RWPE1 (cell line): ENCODE data around the gene RAMACL.

Experiments
- CTCF ChIA-PET: fragments of 350-600 bp; sonication (Branson Sonifier 250); formaldehyde crosslinking; extraction: SDS; loops from one replicate; lab custom pipeline; 2021; lab: Yijun Ruan, JAX
- POLR2A ChIA-PET: fragments of 400-600 bp; formaldehyde crosslinking; extraction: SDS; loops from one replicate; lab custom pipeline; 2020; ENCODE audit warnings: antibody characterized with exemption; ENCODE audit not compliant: low non-redundant PET; lab: Yijun Ruan, JAX
- DNase-seq: peaks from one replicate; pipeline ENCODE4 v3.0.0; 2012; ENCODE audit warnings: low spot score
- H3K27ac ChIP-seq: fragments of 450-650 bp; 2 replicates; pipeline ENCODE4 v1.5.1; 2017
- TF ChIP-seq, protein P1 (sequence below): fragments of 450-650 bp; conservative IDR thresholded peaks from 2 replicates; pipeline ENCODE4 v1.5.1; 2017; ENCODE audit warnings: low read depth, mild to moderate bottlenecking

Gene RAMACL

DNA sequence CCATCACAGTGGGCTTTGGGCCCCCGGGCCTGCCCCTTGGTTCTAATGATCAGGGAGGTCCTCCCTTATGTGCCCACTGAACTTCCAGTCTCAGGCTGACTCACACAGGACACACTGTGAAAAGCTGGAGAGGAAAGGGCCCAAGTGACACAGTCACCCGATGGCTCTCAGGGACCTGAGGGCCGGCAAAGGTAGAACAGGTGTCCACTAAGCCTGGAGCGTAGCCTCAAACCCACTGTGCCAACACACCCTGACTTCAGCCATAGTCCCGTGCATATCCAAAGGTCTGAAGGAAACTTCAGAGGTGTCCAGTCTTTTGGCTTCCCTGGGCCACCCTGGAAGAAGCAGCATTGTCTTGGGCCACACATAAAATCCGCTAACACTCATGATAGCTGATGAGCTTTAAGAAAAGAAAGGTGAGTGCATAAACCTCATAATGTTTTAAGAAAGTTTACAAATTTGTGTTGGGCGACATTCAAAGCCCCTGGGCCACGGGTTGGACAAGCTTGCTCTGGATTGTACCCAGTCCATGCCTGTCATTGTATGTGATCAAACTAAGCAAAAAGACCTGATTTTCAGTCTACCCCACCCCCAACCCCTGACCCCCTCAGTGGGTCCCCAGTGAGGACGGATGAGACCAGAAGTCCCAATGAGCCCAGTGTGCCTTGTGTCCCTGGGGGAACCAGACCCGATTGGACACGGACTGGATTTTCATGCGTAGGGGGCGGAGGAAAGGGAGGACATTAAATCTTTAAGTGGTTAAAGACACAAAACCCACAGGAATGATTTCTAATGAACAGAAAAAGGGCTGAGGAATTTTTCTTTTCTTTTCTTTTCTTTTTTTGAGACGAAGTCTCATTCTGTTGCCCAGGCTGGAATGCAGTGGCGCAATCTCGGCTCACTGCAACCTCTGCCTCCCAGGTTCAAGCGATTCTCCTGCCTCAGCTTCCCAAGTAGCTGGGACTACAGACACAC lies 6.1 kb downstream of the RAMACL start:
- peak overlapping the region; percentile 7 for H3K27ac ChIP-seq
- TF ChIP-seq, protein P1, sequence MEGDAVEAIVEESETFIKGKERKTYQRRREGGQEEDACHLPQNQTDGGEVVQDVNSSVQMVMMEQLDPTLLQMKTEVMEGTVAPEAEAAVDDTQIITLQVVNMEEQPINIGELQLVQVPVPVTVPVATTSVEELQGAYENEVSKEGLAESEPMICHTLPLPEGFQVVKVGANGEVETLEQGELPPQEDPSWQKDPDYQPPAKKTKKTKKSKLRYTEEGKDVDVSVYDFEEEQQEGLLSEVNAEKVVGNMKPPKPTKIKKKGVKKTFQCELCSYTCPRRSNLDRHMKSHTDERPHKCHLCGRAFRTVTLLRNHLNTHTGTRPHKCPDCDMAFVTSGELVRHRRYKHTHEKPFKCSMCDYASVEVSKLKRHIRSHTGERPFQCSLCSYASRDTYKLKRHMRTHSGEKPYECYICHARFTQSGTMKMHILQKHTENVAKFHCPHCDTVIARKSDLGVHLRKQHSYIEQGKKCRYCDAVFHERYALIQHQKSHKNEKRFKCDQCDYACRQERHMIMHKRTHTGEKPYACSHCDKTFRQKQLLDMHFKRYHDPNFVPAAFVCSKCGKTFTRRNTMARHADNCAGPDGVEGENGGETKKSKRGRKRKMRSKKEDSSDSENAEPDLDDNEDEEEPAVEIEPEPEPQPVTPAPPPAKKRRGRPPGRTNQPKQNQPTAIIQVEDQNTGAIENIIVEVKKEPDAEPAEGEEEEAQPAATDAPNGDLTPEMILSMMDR: no peak
- no peak for DNase-seq
- POLR2A ChIA-PET: no interaction called here
- CTCF ChIA-PET: no interaction called here

DNA sequence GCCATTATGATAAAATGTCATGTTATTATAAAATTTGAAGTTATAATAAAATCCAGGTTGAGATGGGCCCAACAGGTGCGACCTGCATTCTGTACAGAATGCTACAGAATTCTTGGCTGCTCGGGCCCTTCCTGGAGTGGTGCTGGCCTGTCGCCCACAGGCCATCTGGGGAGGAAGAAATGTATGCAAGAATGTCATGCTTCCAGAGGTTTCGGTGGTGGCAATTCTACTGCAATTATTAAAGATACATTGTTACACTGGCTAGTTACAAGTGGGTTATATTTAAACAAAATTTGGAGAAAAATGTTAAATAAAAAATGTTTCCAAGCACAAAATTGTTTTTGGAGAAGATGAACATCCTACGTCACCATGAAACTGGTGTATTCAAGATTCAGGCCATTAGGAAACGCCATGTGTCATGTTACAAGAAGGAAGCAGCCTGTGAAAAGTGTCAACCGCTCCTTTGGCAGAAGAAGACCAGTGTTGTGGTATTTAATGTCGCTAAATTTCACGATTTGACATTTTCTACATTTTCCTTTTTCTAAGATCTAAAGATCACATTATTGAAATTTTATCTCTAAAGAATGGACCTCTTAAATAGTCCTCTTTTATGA lies 7.1 kb downstream of the RAMACL start:
- CTCF ChIA-PET: no interaction called here
- no peak for DNase-seq
- POLR2A ChIA-PET: no interaction called here
- TF ChIP-seq, protein P1: no peak
- H3K27ac ChIP-seq: no peak overlapping the region

DNA sequence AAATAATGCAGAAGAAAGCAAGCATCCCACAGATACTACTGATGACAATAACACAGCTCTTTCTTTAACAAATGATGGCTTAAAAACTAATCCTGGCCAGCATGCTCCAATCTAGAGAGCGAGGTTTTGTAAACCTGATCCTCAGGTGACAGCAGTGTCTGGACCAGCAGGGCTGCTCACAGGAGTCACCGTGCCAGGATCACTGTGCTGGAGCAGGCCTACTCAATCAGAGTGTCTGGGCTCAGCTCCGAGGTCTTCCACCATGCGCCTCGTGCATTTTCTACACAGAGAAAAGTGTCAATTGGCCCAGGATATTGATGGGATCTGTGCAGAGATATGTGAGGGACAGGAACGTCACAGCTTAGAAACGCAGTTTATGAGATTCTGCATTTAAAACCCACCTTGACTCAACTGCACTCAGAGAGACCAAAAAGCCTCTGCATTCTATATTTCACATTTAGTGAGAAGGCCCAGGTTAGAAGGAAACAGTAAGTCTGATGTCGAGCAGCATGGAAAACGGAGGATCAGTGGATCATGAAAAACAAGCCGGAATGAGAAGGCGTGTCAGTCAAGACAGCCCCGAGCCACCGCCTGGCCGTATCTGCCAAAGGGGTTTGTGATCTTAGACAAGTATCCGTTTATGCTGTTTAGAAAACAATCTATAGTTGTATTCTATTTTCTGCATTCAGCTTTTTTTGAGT lies 7.8 kb downstream of the RAMACL start:
- CTCF ChIA-PET: no interaction called here
- TF ChIP-seq, protein P1: no peak
- H3K27ac ChIP-seq: no peak overlapping the region
- DNase-seq: no peak
- POLR2A ChIA-PET: no interaction called here

DNA sequence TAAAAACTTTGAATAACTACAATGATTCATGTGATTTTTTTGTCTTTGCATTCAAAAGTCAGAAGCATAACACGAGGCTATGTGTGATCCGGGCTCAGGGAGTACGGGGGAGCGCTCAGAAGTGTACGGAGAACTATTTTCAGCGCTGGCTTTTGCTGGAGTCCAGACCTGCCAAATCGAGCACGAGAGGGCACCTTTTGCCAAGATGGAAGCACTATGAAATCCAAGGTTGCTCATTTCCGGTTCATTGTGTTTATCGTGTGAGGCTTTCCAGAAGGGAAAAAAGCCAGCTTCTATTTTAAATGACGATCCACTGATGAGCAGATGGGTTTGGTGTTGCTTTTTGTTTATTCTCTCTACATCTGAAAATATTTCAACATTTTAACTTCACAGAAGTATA lies 11.3 kb downstream of the RAMACL start:
- no peak overlapping the region for H3K27ac ChIP-seq
- TF ChIP-seq, protein P1: no peak
- DNase-seq: no peak
- POLR2A ChIA-PET: no interaction called here
- CTCF ChIA-PET: interaction anchor here (0.7 kb wide), 1 partner anchor 99 kb away, joined by 3 read pairs; no protein-coding TSS in a partner anchor

DNA sequence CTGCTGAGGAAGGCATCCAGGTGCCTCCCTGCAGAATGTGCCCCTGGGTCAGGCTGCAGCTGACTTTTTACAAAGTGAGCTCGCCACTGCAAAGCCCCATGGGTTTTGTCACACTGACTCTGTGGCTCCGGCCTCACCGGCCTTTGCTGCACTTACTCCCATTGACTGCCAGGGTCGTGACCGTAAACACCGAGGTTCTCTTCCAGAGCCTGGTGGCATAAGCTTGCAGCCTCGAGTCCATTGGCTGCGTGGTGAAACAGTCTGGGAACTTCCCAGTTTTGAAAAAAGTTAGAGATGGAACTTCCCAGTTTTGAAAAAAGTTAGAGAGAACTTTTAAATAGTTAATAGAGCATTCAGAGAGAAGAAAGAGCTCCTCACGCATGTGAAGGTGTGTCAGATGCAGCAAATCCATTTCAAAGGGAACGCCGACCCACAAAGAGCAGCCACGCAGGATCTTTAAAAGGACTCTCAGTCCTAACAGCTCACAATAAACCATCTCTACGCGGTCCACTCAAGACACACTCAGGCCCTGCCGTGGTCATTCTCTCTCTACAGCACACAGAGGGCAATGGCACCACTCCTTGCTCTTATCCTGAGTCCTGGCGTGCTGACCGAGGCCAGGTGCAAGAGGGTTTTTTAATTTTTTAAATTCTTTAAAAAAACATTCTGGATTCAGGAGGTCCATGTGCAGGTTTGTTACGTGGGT lies 12.8 kb downstream of the RAMACL start:
- TF ChIP-seq, protein P1: no peak
- ChIA-PET CTCF (interaction anchor here (0.6 kb wide), 1 partner anchor 58 kb away, joined by 3 read pairs; no protein-coding TSS in a partner anchor), POLR2A (no interaction called here)
- no peak for DNase-seq
- peak overlapping the region; percentile 70 for H3K27ac ChIP-seq
